GM23338 (cell line): Measurements from ENCODE around the gene PPP1R12A. TPM values are rescaled to one million over a fixed set of nuclear protein-coding genes. Genes with fewer than 3 reads are reported as not detected.

Source experiments
- ATAC-seq: fragments of 200-7000 bp; cut with Tn5 transposase; 3 replicates; pipeline ENCODE4 v1.9.1; 2020
- DNase-seq: peaks from one replicate; pipeline ENCODE4 v3.0.0-alpha.2; 2015; ENCODE audit warnings: low spot score
- H2AFZ ChIP-seq: fragments of 200-600 bp; sonication (generic); 2 replicates; pipeline ENCODE4 v1.8.0; 2016; ENCODE audit warnings: antibody characterized with exemption, mild to moderate bottlenecking, moderate library complexity
- H3F3A ChIP-seq: fragments of 200-600 bp; sonication (generic); replicated peaks from 2 replicates; pipeline ENCODE4 v1.8.0; 2017; ENCODE audit warnings: antibody characterized with exemption, mixed run types, low read depth
- H3K27ac ChIP-seq: fragments of 200-600 bp; sonication (generic); 2 replicates; pipeline ENCODE4 v1.6.1; 2016; ENCODE audit warnings: low read depth
- H3K27me3 ChIP-seq: fragments of 200-600 bp; sonication (generic); 2 replicates; pipeline ENCODE4 v1.8.0; 2016; ENCODE audit warnings: mild to moderate bottlenecking, mixed run types, moderate library complexity; ENCODE audit not compliant: insufficient read depth
- H3K36me3 ChIP-seq: fragments of 200-600 bp; sonication (generic); 2 replicates; pipeline ENCODE4 v1.8.0; 2016; ENCODE audit warnings: mild to moderate bottlenecking; ENCODE audit not compliant: insufficient read depth
- H3K4me1 ChIP-seq: fragments of 200-600 bp; sonication (generic); 2 replicates; pipeline ENCODE4 v1.8.0; 2016; ENCODE audit warnings: mild to moderate bottlenecking, moderate library complexity; ENCODE audit not compliant: insufficient read depth
- H3K4me2 ChIP-seq: fragments of 200-600 bp; sonication (generic); 2 replicates; pipeline ENCODE4 v1.7.1; 2017; ENCODE audit warnings: mixed run types
- H3K4me3 ChIP-seq: fragments of 200-600 bp; sonication (generic); 2 replicates; pipeline ENCODE4 v1.6.1; 2016; ENCODE audit warnings: mixed run types
- H3K79me2 ChIP-seq: fragments of 200-600 bp; sonication (generic); replicated peaks from 2 replicates; pipeline ENCODE4 v1.8.0; 2017; ENCODE audit warnings: mild to moderate bottlenecking; ENCODE audit not compliant: insufficient read depth
- H3K9me2 ChIP-seq: fragments of 200-600 bp; sonication (generic); 2 replicates; pipeline ENCODE4 v1.8.0; 2017; ENCODE audit not compliant: insufficient read depth
- H4K20me1 ChIP-seq: fragments of 200-600 bp; sonication (generic); replicated peaks from 2 replicates; pipeline ENCODE4 v1.8.0; 2017; ENCODE audit warnings: mild to moderate bottlenecking; ENCODE audit not compliant: insufficient read depth
- H3K27ac Mint-ChIP-seq: 2 replicates; pipeline ENCODE4 v1.8.0; 2020; ENCODE audit warnings: inconsistent platforms, mild to moderate bottlenecking, moderate library complexity, mixed read lengths
- H3K27me3 Mint-ChIP-seq: 3 replicates; pipeline ENCODE4 v1.8.0; 2022; ENCODE audit warnings: low read depth, mild to moderate bottlenecking, moderate library complexity, mixed read lengths, inconsistent platforms; ENCODE audit not compliant: insufficient read depth, poor library complexity
- H3K36me3 Mint-ChIP-seq: 3 replicates; pipeline ENCODE4 v1.8.0; 2021; ENCODE audit warnings: low read depth, mild to moderate bottlenecking, inconsistent platforms, moderate library complexity, mixed read lengths
- H3K4me1 Mint-ChIP-seq: 3 replicates; pipeline ENCODE4 v1.8.0; 2020; ENCODE audit warnings: mild to moderate bottlenecking, inconsistent platforms, mixed read lengths
- H3K4me3 Mint-ChIP-seq: 3 replicates; pipeline ENCODE4 v1.8.0; 2021; ENCODE audit warnings: moderate library complexity, mild to moderate bottlenecking, inconsistent platforms, mixed read lengths
- H3K9me3 Mint-ChIP-seq: 3 replicates; pipeline ENCODE4 v1.8.0; 2020; ENCODE audit warnings: moderate library complexity, mild to moderate bottlenecking, inconsistent platforms, mixed read lengths
- CREB1 ChIP-seq: fragments of 250-450 bp; sonication (Bioruptor Pico); IDR thresholded peaks from 2 replicates; pipeline ENCODE4 v1.5.0; 2020; ENCODE audit warnings: low read depth, mild to moderate bottlenecking, moderate library complexity
- CTCF ChIP-seq, 2 experiments: fragments of 200-600 bp in 1 of 2; sonication (generic) in 1 of 2; conservative IDR thresholded peaks; 2 replicates each; pipeline versions ENCODE4 v1.5.1 to v1.6.1; 2016 to 2017; ENCODE audit warnings: antibody characterized with exemption in 2 of 2, low read depth in 2 of 2, mild to moderate bottlenecking in 2 of 2, moderate library complexity in 1 of 2
- ETS1 ChIP-seq: IDR thresholded peaks from 2 replicates; pipeline ENCODE4 v1.6.1; 2016; ENCODE audit warnings: antibody characterized with exemption
- EZH2 ChIP-seq: fragments of 200-600 bp; sonication (generic); IDR thresholded peaks from one replicate; pipeline ENCODE4 v1.8.0; 2017; ENCODE audit warnings: antibody characterized with exemption, mild to moderate bottlenecking, low read depth; ENCODE audit not compliant: unreplicated experiment
- EZH2phosphoT487 ChIP-seq: fragments of 200-600 bp; sonication (generic); IDR thresholded peaks from one replicate; pipeline ENCODE4 v1.8.1; 2018; ENCODE audit warnings: antibody characterized with exemption; ENCODE audit not compliant: unreplicated experiment
- JUNB ChIP-seq: IDR thresholded peaks from one replicate; pipeline ENCODE4 v1.6.1; 2016; ENCODE audit warnings: antibody characterized with exemption; ENCODE audit not compliant: unreplicated experiment
- NANOG ChIP-seq: IDR thresholded peaks from 2 replicates; pipeline ENCODE4 v1.6.1; 2016; ENCODE audit warnings: antibody characterized with exemption, borderline replicate concordance
- POLR2AphosphoS5 ChIP-seq: IDR thresholded peaks from 2 replicates; pipeline ENCODE4 v1.6.1; 2016; ENCODE audit warnings: antibody characterized with exemption, low read depth
- STAT1 ChIP-seq: IDR thresholded peaks from one replicate; pipeline ENCODE4 v1.6.1; 2016; ENCODE audit warnings: antibody characterized with exemption; ENCODE audit not compliant: unreplicated experiment
- ZNF114 ChIP-seq: fragments of 250-450 bp; sonication (Bioruptor Pico); IDR thresholded peaks from 2 replicates; pipeline ENCODE4 v1.5.0; 2020; ENCODE audit warnings: mild to moderate bottlenecking, moderate library complexity
- ZNF331 ChIP-seq: fragments of 250-450 bp; sonication (Bioruptor Pico); IDR thresholded peaks from 2 replicates; pipeline ENCODE4 v1.5.0; 2020; ENCODE audit warnings: low read depth, mild to moderate bottlenecking, moderate library complexity
- polyA plus RNA-seq: library from polyadenylated mRNA; unstranded; fragments of >200 nt; fragmentation: Nextera tagmentation; extraction: Ambion mirVana; gene quantifications from 2 replicates; pipeline ENCODE4 v1.2.1, GENCODE V29; 2016
- total RNA-seq: library from RNA; depleted of rRNA; stranded (reverse); fragments of >200 nt; shearing (Covaris generic); gene quantifications from 2 replicates; pipeline ENCODE4 v1.2.3, GENCODE V29; 2014
- TF ChIP-seq, protein P1 (sequence below): IDR thresholded peaks from one replicate; pipeline ENCODE4 v1.6.1; 2018; ENCODE audit warnings: antibody characterized with exemption; ENCODE audit not compliant: unreplicated experiment

The PPP1R12A gene
- total and polyA plus RNA-seq, 2 experiments from 2014 or later, result 91.6 to 146 TPM

DNA sequence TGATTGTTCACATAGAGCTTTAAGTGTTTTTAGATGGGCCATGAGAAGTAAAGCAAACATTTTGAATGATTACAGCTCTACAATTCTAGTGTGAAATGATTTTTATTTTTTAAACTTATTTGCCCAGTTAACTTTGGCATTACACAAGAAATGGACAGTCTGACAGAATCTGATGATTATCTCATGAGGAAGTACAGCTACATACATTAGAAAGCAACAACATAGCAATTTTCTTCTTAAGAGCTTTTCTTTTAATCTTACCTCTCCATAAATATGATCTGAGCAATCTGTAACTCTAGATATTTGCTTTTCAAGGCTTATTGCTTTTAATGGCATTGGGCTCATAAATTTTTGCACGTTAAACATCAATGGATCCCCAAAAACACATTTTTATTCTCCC lies 26.5 kb upstream of the PPP1R12A start (continued):
- TF ChIP-seq, protein P1, sequence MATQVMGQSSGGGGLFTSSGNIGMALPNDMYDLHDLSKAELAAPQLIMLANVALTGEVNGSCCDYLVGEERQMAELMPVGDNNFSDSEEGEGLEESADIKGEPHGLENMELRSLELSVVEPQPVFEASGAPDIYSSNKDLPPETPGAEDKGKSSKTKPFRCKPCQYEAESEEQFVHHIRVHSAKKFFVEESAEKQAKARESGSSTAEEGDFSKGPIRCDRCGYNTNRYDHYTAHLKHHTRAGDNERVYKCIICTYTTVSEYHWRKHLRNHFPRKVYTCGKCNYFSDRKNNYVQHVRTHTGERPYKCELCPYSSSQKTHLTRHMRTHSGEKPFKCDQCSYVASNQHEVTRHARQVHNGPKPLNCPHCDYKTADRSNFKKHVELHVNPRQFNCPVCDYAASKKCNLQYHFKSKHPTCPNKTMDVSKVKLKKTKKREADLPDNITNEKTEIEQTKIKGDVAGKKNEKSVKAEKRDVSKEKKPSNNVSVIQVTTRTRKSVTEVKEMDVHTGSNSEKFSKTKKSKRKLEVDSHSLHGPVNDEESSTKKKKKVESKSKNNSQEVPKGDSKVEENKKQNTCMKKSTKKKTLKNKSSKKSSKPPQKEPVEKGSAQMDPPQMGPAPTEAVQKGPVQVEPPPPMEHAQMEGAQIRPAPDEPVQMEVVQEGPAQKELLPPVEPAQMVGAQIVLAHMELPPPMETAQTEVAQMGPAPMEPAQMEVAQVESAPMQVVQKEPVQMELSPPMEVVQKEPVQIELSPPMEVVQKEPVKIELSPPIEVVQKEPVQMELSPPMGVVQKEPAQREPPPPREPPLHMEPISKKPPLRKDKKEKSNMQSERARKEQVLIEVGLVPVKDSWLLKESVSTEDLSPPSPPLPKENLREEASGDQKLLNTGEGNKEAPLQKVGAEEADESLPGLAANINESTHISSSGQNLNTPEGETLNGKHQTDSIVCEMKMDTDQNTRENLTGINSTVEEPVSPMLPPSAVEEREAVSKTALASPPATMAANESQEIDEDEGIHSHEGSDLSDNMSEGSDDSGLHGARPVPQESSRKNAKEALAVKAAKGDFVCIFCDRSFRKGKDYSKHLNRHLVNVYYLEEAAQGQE, result no peak
- no peak for TF ChIP-seq POLR2AphosphoS5
- TF ChIP-seq EZH2phosphoT487, result no peak
- TF ChIP-seq ZNF114 (CRISPR knock-in tag), result no peak
- TF ChIP-seq CTCF (conservative IDR thresholded peaks at IDR 0.05; ENCODE audit: low read depth in 2 of 2), result no peak
- no peak for TF ChIP-seq STAT1
- TF ChIP-seq NANOG, result no peak

DNA sequence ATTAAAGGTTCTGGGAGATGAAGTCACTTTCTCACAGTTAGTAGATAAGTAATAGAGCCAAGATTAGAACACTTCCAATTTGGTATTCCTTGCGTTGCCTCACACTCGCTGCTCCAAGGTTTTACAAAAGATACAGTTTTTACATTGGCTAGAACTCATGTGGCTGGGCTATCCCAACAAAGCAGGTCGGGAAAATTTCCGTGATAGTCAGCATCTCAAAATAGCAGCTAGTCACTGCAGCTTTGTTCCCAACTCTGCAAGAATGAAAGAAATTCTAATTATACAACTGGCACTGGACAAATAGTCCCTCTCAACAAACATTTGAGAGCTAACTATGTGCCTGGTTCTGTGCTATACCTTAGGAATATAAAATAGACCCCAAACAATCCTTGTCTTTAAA lies 24.6 kb upstream of the PPP1R12A start:
- no peak for ATAC-seq
- no peaks in the 10 kb centered on the region for H3K9me2 ChIP-seq

GRCh38 chr12:79956896-79957295 lies 22.0 kb upstream of the PPP1R12A start:
- no peak overlapping the region for H3K4me2 ChIP-seq
- DNase-seq (no peak), ATAC-seq (no peak)
- H3K4me1 Mint-ChIP-seq, result no peaks in the 10 kb centered on the region; the same call in 2 of the 3 replicates
- no peaks in the 10 kb centered on the region; the same call in 2 of the 3 replicates for H3K36me3 Mint-ChIP-seq
- no peaks in the 10 kb centered on the region for H3K36me3 ChIP-seq
- no peaks in the 10 kb centered on the region for H3F3A ChIP-seq
- H3K79me2 ChIP-seq, result no peaks in the 10 kb centered on the region
- no peaks in the 10 kb centered on the region for H3K4me1 ChIP-seq
- no peak overlapping the region for H3K4me3 ChIP-seq
- H3K27ac ChIP-seq, result no peak overlapping the region
- H4K20me1 ChIP-seq, result no peaks in the 10 kb centered on the region
- H3K27ac Mint-ChIP-seq, result no peak overlapping the region
- no peak overlapping the region for H3K4me3 Mint-ChIP-seq
- H2AFZ ChIP-seq, result no peak overlapping the region
- H3K9me2 ChIP-seq, result no peaks in the 10 kb centered on the region
- no peaks in the 10 kb centered on the region for H3K27me3 ChIP-seq
- peaks cover 2% of the 10 kb centered on the region; the same call in 2 of the 3 replicates for H3K9me3 Mint-ChIP-seq
- no peaks in the 10 kb centered on the region for H3K27me3 Mint-ChIP-seq
- TF ChIP-seq EZH2phosphoT487 (no peak), STAT1 (no peak), ETS1 (no peak), ZNF331 (CRISPR knock-in tag) (no peak), EZH2 (no peak), NANOG (no peak), CREB1 (CRISPR knock-in tag) (no peak), JUNB (no peak)
- TF ChIP-seq, protein P1, result no peak

More for the DNA sequence above, 24.6 kb upstream of the PPP1R12A start:
- Histone ChIP-seq H3K4me2 (no peak overlapping the region), H2AFZ (no peak overlapping the region; the same call in 1 of the 2 replicates), H3K27me3 (no peaks in the 10 kb centered on the region), H3K79me2 (no peaks in the 10 kb centered on the region), H3K4me1 (peaks cover 6% of the 10 kb centered on the region; the same call in 1 of the 2 replicates), H3K36me3 (no peaks in the 10 kb centered on the region), H3K4me3 (no peak overlapping the region), H3F3A (no peaks in the 10 kb centered on the region), H4K20me1 (no peaks in the 10 kb centered on the region), H3K27ac (no peak overlapping the region)
- Mint-ChIP-seq H3K4me3 (no peak overlapping the region), H3K27ac (no peak overlapping the region), H3K4me1 (peaks cover 7% of the 10 kb centered on the region; the same call in 2 of the 3 replicates), H3K27me3 (no peaks in the 10 kb centered on the region), H3K9me3 (peaks cover 2% of the 10 kb centered on the region; the same call in 2 of the 3 replicates), H3K36me3 (no peaks in the 10 kb centered on the region; the same call in 2 of the 3 replicates)
- no peak for DNase-seq
- TF ChIP-seq CREB1 (CRISPR knock-in tag), result no peak
